ENCODE results near the gene NAIF1.
"Not testable (repeated sequence)": the region's sequence is repeated elsewhere in the genome, so short reads cannot be mapped to it uniquely, and the experiment has no call there.

NAIF1 gene

DNA sequence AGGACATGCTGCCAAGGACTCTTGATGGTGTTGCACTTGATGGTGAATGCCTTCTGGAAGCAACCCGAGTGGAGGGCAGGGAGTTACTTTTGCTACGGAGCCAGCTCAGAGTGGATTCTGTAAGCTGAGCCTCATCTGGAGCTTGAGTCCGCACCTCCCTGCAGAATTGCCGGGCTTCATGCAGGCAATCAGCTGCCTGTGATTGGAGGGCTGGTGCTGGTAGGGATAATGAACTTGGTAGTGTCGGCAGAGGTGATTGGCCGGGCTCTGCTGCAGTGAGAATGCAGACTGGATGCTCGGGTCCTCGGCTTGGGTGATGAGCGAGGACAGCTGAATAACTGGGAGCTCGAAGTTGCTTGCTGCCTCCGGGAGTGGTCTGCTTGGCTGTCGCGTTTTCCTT, 24.0 kb upstream of the NAIF1 start:
- H3K4me3 ChIP-seq (ENCODE audit: low read length) = no peak overlapping the region
- no peak for DNase-seq (ENCODE audit: low read depth, low spot score)

DNA sequence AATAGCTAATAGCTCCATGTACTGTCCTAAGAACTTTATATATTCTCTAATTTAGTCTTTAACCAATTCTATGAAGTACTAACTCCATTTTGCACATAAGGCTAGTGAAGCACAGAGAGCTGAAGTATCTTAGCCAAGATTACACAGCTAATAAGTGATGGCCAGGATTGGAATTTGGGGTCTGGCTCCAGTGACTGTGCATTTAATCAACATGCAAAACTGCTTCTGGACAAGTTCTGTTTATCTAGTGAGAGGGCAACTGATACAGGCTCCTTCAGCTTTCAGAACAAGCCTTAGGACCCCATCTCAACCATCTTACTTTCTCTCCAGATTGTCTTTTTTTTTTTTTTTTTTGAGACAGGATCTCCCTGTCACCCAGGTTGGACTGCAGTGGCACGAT, 22.2 kb upstream of the NAIF1 start:
- DNase-seq (ENCODE audit: low read depth, low spot score) = no peak
- H3K4me3 ChIP-seq (ENCODE audit: low read length) = no peak overlapping the region

DNA sequence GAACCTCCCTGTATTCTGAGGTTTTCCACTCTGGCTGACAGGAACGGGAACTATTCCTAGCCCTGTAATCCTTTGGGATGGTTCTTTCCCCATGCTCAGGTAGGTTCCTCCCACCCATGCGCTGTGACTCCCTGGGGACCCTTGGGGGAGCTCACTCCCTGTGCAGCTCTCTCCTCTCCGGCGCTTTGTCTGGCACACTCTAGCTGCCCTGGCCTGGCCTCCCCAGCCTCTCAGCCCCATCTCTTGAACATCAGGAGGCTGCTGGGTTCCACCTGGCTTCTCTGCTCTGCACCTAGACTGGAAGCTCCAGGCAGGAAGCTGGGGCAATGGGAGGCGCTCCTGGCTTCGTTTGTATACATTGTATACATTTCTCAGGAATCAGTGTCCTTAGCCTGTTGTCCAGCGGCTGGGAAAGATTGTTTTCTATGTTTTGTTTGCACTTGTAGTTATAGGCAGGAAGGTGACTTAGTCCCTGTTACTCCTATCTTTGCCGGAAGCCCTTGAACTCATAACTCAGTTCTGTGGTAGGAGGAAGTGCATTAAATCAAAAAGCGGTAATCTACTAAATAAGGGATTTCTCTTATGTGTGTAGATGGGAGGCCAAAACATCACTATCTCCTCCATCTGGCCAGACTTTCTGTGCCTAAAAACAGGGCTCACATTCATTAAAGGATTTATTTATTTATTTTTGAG, 21.3 kb upstream of the NAIF1 start:
- no peak overlapping the region for H3K4me3 ChIP-seq (ENCODE audit: low read length)
- DNase-seq (ENCODE audit: low read depth, low spot score) = peak; percentile 72

DNA sequence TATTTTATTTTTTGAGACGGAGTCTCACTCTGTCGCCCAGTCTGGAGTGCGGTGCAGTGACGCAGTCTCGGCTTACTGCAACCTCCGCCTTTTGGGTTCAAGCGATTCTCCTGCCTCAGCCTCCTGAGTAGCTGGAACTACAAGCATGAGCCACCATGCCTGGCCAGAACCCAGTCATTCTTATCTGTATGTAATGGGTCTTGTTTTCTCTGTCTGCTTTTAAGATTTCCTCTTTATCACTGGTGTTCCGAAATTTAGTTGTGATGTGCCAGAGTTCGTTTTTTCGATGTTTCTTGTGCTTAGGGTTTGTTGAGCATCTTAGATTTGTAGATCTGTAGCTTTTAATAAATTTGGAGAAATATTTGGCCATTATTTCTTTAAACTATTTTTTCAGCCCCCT, 20.1 kb upstream of the NAIF1 start:
- H3K4me3 ChIP-seq (ENCODE audit: low read length) = no peak overlapping the region

DNA sequence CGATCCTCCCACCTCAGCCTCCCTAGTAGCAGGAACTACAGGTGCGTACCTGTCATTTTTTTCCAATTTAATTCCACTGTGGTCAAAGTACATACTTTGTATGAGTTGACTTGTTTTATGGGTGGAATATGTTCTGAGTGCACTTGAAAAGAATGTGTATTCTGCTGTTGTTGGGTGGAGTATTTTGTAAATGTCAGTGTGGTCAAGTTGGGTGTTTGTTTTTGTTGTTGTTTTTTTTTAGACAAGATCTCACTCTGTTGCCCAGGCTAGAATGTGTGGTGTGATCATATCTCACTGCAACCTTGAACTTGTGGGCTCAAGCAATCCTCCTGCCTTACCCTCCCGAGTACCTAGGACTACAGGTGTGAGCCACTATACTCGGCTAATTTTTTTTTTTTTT, 18.8 kb upstream of the NAIF1 start:
- DNase-seq (ENCODE audit: low read depth, low spot score) = no peak

More for the DNA sequence above, 20.1 kb upstream of the NAIF1 start:
- no peak for DNase-seq (ENCODE audit: low read depth, low spot score)

DNA sequence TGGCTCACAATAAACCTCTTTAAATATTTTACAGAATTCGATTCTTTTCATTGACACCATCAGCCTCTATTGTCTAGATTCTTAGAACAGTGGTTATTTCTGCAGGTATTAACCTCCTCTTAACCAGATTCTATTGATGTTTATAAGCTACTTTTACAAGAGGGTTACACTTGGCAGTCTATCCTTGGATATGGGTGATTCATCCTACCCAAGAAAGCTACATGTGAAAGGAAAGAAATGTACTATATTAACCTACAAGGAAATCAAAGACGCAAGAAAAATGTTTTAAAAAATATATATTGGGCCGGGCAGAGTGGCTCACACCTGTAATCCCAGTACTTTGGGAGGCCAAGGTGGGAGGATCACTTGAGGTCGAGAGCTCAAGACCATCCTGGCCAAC, 17.6 kb upstream of the NAIF1 start:
- no peak for DNase-seq (ENCODE audit: low read depth, low spot score)
- no peak overlapping the region for H3K4me3 ChIP-seq (ENCODE audit: low read length)

More for the DNA sequence above, 18.8 kb upstream of the NAIF1 start:
- H3K4me3 ChIP-seq (ENCODE audit: low read length) = no peak overlapping the region

DNA sequence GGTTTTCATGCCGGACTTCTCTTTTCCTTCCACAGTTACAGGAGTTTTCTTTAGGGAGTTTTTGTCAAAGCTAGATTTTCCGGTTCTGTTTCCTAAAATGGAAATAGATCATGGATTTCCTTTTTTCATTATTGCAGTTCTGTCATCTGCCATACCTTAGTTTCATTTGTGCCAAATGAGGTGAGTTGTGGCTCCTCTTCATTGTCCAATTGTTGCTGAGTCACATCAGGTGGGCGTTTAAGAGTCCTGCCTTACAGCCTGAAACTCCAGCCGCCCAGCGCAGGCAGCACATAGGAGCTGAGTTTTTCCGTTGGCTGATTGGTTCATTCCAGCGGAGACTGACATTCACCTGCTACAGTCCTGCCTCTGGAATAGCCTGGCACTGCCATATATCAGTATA, 15.0 kb upstream of the NAIF1 start:
- DNase-seq (ENCODE audit: low read depth, low spot score) = no peak
- H3K4me3 ChIP-seq (ENCODE audit: low read length) = no peak overlapping the region

DNA sequence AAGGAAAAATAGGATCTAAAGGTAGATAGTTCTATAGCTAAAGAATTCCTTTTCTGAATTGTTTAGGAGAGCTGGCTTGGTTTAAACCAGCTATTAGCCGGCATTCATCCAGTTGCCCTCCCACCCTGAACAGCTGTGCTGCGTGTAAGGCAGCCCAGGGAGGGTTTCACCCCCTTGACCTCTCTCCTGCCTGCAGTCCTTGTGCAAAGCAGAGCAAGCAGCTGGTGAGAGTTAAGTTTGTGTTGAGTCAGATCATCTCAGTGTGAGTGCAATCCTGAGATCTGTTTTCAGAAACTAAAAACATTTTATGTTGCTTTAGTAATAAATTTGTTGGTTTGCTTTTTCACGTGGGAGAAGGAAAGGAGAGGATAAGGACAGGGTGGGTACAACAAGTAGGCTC, 13.9 kb upstream of the NAIF1 start:
- DNase-seq (ENCODE audit: low read depth, low spot score) = no peak

DNA sequence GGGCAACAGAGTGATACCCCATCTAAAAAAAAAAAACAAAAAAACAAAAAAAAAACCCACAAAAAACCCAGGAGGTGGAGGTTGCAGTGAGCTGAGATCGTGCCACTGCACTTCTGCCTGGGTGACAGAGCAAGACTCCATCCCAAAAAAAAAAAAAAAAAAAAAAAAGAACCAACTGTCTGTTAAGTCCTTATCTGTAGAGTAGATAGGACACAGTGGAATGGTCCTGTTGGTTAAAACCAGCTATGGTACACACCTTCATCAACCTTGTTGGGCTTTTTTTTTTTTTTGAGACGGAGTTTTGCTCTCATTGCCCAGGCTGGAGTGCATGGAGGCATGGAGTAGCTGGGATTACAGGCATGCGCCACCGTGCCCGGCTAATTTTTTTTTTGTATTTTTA, 13.1 kb upstream of the NAIF1 start:
- H3K4me3 ChIP-seq (ENCODE audit: low read length) = no peak overlapping the region
- no peak for DNase-seq (ENCODE audit: low read depth, low spot score)

More for the DNA sequence above, 13.9 kb upstream of the NAIF1 start:
- no peak overlapping the region for H3K4me3 ChIP-seq (ENCODE audit: low read length)

DNA sequence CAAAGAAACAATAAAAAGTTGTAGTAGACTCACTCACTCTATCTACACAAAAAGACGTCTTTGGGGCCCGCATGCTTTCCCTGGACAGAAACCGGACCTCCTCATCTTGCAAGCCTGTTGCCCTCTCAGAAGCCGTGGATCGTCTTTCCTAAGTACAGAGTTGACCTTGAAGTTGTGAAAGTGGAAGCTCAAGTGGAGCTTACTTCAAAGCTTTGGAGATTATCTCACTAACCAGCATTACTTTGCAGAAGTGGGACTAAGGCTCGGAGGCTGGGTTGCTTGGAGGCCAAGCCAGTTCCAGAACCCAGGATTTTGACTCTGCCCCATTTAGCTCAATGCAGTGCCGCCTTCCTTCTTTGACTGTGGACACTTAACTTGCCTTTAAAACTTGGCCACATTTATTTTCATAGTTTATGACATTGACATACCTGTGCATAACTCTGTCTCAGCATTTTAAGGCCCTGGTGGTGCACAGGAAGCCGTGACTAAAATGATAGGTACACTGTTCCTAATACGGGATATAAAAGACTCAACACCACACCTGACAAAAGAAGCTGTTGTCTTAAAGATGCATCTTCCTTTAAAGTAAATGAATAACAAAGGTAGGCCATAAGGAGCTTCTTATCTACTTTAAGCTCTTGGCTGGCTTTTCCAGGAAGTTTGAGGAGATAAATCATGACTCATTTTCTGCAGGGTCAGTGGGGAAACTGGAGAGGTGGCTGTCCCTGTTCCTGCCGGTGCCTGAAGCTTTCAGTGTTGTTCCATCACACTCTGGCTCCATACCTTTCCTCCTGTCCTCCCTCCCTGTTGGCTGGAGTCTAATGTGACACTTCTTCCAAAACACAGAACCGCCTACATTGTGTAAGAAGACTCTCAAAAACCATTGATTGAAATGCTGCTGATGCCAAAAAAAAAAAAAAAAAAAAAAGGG, 11.6 kb upstream of the NAIF1 start:
- DNase-seq (ENCODE audit: low read depth, low spot score) = no peak
- H3K4me3 ChIP-seq (ENCODE audit: low read length) = no peak overlapping the region

DNA sequence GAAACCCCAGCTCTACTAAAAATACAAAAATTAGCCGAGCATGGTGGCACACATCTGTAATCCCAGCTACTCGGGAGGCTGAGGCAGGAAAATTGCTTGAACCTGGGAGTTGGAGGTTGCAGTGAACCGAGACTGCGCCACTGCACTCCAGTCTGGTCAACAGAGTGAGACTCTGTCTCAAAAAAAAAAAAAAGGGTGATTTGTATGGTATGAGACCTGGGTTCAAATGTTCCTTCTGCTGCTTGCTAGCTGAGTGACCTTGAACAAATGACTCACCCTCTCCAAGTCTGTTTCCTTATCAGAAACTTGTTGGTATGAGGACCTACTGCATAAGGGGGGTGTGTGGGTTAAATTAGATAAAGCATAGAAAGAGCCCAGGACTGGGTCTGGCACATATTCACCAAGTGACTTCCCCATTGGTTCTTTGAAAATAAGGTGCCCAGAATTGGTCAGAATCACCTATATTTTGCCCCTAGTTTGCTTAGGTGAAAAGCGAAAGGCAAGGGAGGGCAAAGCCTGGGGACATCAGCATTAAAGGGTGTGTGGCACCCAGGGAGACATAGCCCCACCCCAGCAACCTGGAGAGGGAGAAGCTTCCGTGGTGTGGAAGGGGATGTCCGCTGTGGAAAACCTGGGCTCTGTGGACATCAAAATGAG, 10.9 kb upstream of the NAIF1 start:
- H3K4me3 ChIP-seq (ENCODE audit: low read length) = no peak overlapping the region
- DNase-seq (ENCODE audit: low read depth, low spot score) = no peak

DNA sequence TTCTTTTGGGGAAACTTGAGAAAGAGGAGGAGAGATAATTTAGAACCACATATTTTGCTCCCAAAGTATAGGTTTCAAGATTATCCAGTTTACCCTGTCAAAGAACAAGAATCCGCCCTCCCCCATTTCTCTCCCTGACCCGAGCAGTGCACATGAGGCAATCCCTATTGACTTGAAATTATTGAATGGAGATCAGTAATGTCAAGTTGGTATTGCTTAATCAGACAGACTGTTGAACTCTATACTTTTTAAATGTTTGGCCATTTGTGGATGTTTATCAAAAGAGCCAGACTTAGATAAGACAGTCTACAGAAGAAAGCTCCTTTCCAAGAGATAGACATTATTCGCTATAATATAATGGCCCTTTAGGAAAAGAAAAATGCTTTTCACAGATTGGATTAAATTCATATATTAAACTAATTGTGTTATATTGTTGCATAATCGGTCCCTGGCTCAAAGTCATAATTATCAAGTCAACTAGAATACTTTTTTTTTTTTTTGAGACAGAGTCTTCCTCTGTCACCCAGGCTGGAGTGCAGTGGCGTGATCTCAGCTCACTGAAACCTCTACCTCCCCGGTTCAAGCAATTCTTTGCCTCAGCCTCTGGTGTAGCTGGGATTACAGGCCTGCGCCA, 6.2 kb upstream of the NAIF1 start:
- DNase-seq (ENCODE audit: low read depth, low spot score) = no peak
- H3K4me3 ChIP-seq (ENCODE audit: low read length) = no peak overlapping the region

DNA sequence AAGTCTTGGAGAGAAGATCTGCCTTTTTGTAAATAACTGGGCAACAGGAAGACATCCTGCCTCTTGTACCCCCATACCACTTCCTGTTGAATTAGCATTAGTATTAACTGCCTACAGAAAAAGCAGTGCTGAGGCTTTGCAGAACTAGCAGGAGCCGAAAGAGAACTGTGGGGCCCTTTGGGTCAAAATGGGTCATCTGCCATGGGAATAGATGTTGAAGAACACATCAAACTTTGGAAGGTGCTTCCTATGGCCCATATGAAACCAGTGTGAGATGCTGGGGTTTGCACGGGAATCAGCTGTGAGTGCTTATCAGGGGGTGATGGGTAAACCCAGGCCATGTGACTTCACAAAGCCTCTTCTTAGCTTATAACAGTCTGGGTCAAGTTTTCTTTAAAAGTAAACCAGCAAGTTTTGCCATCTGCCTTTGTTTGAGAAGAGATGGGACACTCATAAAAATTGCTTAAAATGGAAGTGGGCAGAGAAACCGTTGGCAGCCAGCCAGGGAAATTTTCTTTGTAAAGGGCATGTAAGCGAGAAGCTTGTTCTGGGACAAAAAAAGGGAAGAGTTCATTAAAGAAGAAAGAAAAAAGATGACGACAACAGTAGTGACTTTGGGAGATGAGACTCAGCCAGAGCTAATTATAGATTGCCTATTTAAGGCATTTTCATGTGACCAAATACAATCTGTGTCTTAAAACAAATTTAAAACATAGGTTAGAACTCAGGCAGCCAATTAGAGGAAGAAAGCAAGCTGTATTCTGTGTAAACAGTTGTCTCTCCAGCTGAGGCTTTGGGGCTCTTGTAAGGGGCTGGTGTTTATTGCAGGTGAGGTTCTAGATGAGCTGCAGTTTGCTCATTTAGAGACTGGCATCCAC, 5.3 kb upstream of the NAIF1 start:
- peak; percentile 66 for DNase-seq (ENCODE audit: low read depth, low spot score)
- H3K4me3 ChIP-seq (ENCODE audit: low read length) = peak overlapping the region; percentile 27

DNA sequence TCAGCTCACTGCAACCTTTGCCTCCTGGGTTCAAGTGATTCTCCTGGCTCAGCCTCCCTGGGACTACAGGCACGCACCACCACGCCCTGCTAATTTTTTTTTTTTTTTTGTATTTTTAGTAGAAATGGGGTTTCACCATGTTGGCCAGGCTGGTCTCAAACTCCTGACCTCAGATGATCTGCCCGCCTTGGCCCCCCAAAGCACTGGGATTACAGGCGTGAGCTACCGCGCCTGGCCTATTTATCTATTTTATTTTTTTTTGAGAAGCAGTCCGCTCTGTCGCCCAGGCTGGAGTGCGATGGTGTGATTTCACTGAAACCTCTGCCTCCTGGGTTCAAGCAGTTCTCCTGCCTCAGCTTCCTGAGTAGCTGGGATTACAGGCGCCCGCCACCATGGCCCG, 4.4 kb upstream of the NAIF1 start:
- H3K4me3 ChIP-seq (ENCODE audit: low read length) = peak overlapping the region; percentile 27
- DNase-seq (ENCODE audit: low read depth, low spot score) = not testable (repeated sequence)

DNA sequence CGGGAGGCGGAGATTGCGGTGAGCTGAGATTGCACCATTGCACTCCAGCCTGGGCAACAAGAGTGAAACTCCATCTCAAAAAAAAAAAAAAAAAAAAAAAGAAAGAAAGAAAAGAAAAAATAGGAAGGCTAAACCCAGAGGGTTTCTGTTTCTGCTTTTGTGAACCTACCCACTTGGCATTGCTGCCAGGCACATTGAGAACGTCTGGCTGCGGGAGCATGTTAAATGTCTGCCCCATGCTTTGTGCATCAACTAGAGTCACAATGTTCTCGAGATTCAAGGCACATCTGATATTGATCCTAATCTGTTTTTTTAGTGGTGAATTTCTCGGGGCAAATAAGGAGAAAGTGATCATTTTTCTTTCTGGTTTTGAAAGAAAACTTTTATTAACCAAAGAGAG, 3.8 kb upstream of the NAIF1 start:
- DNase-seq (ENCODE audit: low read depth, low spot score) = no peak
- no peak overlapping the region for H3K4me3 ChIP-seq (ENCODE audit: low read length)

DNA sequence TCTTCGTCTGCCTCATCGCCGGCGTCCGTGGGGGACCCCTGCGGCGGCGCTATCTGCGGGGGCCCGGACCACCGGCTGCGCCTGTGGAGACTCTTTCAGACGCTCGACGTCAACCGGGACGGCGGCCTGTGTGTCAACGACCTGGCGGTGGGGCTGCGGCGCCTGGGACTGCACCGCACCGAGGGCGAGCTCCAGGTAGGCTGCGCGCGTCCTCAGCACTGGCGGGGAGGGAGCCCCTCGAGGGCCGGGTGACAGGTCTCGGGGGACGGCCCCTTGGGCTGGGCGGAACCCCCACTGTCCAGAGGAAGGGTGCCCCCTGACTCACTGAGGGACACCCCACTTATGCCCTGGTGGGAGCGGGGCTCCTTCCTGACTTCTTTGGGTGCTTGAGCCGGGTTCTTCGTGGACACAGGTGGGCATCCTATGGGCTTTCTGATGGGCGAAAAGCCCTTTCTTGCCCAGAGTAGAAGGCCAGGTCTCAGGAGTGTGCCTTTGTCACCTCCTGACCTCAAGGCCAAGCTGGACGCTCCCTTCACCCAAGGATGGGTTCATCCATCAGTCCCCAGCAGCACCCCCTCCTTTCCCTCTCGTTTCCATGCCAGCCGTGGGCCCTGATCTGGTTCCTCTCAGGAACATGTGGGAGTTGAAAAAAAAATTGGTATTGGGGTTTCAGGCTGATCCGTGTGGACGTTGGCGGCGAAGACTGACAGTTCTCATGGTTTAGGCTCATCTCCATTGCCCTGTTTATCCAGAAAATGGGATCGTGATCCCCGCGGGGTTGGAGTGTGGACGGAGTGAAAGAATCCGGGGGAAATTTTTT, 1.5 kb upstream of the NAIF1 start:
- DNase-seq (ENCODE audit: low read depth, low spot score) = no peak
- peak overlapping the region; percentile 89 for H3K4me3 ChIP-seq (ENCODE audit: low read length)

DNA sequence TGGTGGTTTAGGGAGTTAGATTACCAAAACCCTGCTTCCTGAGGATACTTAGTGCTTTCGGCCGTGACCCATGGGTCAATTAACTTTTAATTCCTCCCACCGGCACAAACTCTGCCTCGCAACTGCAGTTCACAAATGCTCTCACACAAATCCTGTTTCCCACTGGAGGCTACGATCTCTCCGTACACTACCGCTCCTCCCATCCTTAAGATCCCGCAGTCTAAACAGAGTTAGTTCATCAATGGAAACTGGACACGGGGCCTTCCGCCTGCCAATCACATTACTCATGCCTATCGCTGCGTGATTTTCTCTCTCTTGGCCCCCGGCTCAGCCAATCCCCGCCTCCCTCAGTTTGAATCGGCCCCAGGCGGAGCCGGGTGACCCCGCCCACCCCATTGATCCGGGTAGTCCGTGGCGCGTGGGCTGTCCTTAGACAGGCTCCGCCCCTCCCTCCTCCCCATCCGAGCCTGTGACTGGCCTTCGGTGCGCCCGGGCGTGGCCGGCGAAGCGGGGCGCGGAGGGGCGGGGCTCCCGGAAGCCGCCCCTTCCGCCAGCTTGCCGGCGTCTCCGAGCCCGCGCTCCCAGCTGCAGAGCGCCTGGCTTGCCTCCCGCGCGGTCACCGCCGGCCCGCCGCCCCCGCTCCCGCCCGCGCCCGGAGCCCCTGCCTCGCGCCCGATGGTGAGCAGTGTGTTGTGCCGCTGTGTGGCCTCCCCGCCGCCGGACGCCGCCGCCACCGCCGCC, 695 bp upstream of the NAIF1 start, which contains the start of gene SLC25A25:
Gene SLC25A25, plus strand, starts transcription at position 588 of the 741 bp plus-strand sequence. Its CDS starts 88 bp downstream, at position 676.
- H3K4me3 ChIP-seq (ENCODE audit: low read length) = peak within 1 kb of the TSS; percentile 92
- peak; percentile 99 for DNase-seq (ENCODE audit: low read depth, low spot score)
